DOHH2 (cell line): ENCODE data around the gene IRS1.

Experiments used
- H3F3A ChIP-seq: fragments of 200-600 bp; sonication (generic), shearing (Covaris generic); 2 replicates; pipeline ENCODE4 v1.6.0; 2016; ENCODE audit warnings: antibody characterized with exemption, mild to moderate bottlenecking; ENCODE audit not compliant: control insufficient read depth, insufficient read depth
- H3K27ac ChIP-seq: fragments of 200-600 bp; sonication (generic); 2 replicates; pipeline ENCODE4 v1.5.1; 2014; ENCODE audit warnings: low read depth, mild to moderate bottlenecking, low read length, moderate library complexity
- H3K27me3 ChIP-seq: fragments of 200-600 bp; sonication (generic); 2 replicates; pipeline ENCODE4 v1.6.1; 2014; ENCODE audit warnings: mild to moderate bottlenecking, low read length, mixed read lengths; ENCODE audit not compliant: control insufficient read depth
- H3K36me3 ChIP-seq: fragments of 200-600 bp; sonication (generic); 2 replicates; pipeline ENCODE4 v1.6.1; 2014; ENCODE audit warnings: mild to moderate bottlenecking, low read length, moderate library complexity, mixed read lengths; ENCODE audit not compliant: control insufficient read depth
- H3K4me1 ChIP-seq: fragments of 200-600 bp; sonication (generic); 2 replicates; pipeline ENCODE4 v1.6.1; 2014; ENCODE audit warnings: mild to moderate bottlenecking, low read length, mixed read lengths; ENCODE audit not compliant: control insufficient read depth
- H3K4me2 ChIP-seq: fragments of 200-600 bp; sonication (generic); 2 replicates; pipeline ENCODE4 v1.6.0; 2014; ENCODE audit warnings: mild to moderate bottlenecking, low read length, moderate library complexity
- H3K4me3 ChIP-seq: fragments of 200-600 bp; sonication (generic); 2 replicates; pipeline ENCODE4 v1.5.1; 2014; ENCODE audit warnings: mild to moderate bottlenecking, low read length, mixed read lengths
- H3K79me2 ChIP-seq: fragments of 200-600 bp; sonication (generic); 2 replicates; pipeline ENCODE4 v1.6.1; 2014; ENCODE audit warnings: mild to moderate bottlenecking, low read length, mixed read lengths; ENCODE audit not compliant: control insufficient read depth
- H3K9me2 ChIP-seq: fragments of 200-600 bp; sonication (generic); replicated peaks from 2 replicates; pipeline ENCODE4 v1.6.1; 2014; ENCODE audit warnings: mild to moderate bottlenecking, low read length, mixed read lengths; ENCODE audit not compliant: control insufficient read depth
- H3K9me3 ChIP-seq: fragments of 200-600 bp; sonication (generic); 2 replicates; pipeline ENCODE4 v1.6.1; 2014; ENCODE audit warnings: antibody characterized with exemption, low read length, mixed read lengths; ENCODE audit not compliant: control insufficient read depth, insufficient read depth
- H4K20me1 ChIP-seq: fragments of 200-600 bp; sonication (generic); 2 replicates; pipeline ENCODE4 v1.6.0; 2014; ENCODE audit warnings: low read depth, mild to moderate bottlenecking, antibody characterized with exemption, low read length, moderate library complexity; ENCODE audit not compliant: control insufficient read depth, insufficient read depth
- EZH2phosphoT487 ChIP-seq: fragments of 200-600 bp; sonication (generic); IDR thresholded peaks from 2 replicates; pipeline ENCODE4 v1.6.1; 2017; ENCODE audit warnings: borderline replicate concordance, mild to moderate bottlenecking, antibody characterized with exemption, low read length, moderate library complexity, mixed read lengths
- TF ChIP-seq, protein P1 (sequence below): fragments of 200-600 bp; sonication (generic); IDR thresholded peaks from one replicate; pipeline ENCODE4 v1.5.1; 2014; ENCODE audit warnings: antibody characterized with exemption, mild to moderate bottlenecking, low read depth, low read length; ENCODE audit not compliant: poor library complexity, severe bottlenecking

The IRS1 gene

DNA sequence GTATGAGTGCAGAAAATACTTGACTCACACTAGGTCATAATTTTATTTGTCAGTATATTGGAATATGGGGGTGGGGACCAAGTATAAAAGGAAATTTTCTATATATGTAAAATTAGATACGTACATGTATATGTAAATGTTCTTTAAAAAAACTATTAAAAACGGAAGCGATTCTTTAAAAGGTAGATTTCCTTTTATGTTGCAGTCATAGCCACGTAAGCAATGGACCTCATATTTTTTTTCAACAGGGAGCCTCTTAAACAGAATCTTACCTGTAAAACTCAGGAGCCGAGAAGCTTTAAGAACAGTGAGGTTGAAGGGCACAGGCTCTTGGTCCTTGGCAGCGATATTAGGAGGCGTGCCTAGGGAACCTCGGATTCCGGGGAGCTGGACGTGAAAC is 39.5 kb upstream of the IRS1 start:
- peak overlapping the region; percentile 82 for H3K4me2 ChIP-seq
- H4K20me1 ChIP-seq, result no peaks in the 10 kb centered on the region
- no peaks in the 10 kb centered on the region for H3K27me3 ChIP-seq
- peaks cover 22% of the 10 kb centered on the region for H3K9me3 ChIP-seq
- peaks cover 74% of the 10 kb centered on the region for H3K79me2 ChIP-seq
- H3K4me3 ChIP-seq, result peak overlapping the region; percentile 80
- peaks cover 58% of the 10 kb centered on the region for H3K36me3 ChIP-seq
- H3F3A ChIP-seq, result peaks cover 15% of the 10 kb centered on the region
- H3K4me1 ChIP-seq, result peaks cover 76% of the 10 kb centered on the region
- no peaks in the 10 kb centered on the region for H3K9me2 ChIP-seq
- TF ChIP-seq EZH2phosphoT487, result no peak
- TF ChIP-seq, protein P1, sequence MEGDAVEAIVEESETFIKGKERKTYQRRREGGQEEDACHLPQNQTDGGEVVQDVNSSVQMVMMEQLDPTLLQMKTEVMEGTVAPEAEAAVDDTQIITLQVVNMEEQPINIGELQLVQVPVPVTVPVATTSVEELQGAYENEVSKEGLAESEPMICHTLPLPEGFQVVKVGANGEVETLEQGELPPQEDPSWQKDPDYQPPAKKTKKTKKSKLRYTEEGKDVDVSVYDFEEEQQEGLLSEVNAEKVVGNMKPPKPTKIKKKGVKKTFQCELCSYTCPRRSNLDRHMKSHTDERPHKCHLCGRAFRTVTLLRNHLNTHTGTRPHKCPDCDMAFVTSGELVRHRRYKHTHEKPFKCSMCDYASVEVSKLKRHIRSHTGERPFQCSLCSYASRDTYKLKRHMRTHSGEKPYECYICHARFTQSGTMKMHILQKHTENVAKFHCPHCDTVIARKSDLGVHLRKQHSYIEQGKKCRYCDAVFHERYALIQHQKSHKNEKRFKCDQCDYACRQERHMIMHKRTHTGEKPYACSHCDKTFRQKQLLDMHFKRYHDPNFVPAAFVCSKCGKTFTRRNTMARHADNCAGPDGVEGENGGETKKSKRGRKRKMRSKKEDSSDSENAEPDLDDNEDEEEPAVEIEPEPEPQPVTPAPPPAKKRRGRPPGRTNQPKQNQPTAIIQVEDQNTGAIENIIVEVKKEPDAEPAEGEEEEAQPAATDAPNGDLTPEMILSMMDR, result no peak
- H3K27ac ChIP-seq, result peak overlapping the region; percentile 90

DNA sequence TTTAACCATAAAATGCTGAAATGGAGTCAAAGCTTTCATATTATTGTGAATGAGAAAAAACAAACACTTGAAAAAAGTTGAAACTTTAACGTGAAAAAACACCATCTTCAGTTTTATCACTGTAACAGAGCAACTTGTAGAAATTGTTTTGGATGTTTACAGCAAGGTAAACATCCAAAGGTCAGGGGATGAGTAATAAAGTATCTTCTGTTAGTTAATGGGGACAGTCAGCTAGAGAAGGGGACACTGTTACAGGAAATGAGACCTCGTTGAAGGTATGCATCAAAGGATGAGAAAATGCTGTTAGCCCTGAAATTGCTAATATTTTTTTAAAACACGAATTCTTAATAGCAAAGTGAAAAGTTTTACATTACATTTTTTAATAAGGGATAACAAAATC is 39.1 kb upstream of the IRS1 start:
- Histone ChIP-seq H3K9me3 (peaks cover 22% of the 10 kb centered on the region), H3K9me2 (no peaks in the 10 kb centered on the region), H3K36me3 (peaks cover 53% of the 10 kb centered on the region), H3K79me2 (peaks cover 70% of the 10 kb centered on the region), H3F3A (peaks cover 17% of the 10 kb centered on the region), H3K27me3 (no peaks in the 10 kb centered on the region), H3K4me2 (peak overlapping the region; percentile 82), H3K4me3 (peak overlapping the region; percentile 80), H4K20me1 (no peaks in the 10 kb centered on the region), H3K4me1 (peaks cover 71% of the 10 kb centered on the region), H3K27ac (peak overlapping the region; percentile 90)
- TF ChIP-seq, protein P1, result no peak
- no peak for TF ChIP-seq EZH2phosphoT487

DNA sequence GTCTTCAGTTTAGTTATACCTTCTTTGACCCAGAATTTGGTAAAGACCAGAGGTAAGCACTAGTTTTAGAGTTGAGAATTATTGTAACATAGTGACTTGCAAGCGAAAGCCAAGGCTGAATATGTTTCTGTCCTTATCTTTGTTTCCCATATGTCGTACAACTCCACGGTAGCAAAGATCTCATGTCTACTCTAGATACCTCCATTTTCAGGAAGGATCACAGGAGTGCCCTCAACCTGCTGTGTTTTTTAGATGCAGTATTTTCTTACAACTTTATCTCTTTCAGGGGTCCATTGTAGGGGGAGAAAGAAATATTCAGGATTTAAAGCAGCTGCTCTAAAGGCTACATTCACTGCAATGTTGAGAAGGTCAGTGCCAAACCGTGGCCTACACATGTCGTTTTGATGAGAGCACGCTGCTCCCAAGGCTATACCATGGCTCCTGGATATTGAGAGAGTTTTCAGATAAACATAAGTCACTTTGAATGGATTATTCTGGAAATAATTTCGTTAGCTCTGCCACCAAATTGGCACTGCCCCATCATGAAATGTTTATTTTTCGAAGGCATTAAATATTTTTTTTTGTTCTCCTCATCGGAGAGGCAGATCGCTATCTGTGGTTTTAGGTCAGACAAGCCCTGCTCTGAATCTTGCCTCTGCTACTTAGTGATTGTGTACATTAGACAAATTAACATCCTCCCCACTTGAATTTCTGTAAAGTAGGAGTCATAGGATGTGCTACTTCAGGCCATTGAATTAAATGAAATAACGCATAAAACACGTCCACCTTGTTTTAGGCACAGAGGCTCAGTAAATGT is 38.4 kb upstream of the IRS1 start:
- H3K9me2 ChIP-seq, result no peaks in the 10 kb centered on the region
- peaks cover 64% of the 10 kb centered on the region for H3K79me2 ChIP-seq
- peaks cover 64% of the 10 kb centered on the region for H3K4me1 ChIP-seq
- H3K36me3 ChIP-seq, result peaks cover 52% of the 10 kb centered on the region
- peaks cover 17% of the 10 kb centered on the region for H3F3A ChIP-seq
- H3K27me3 ChIP-seq, result no peaks in the 10 kb centered on the region
- TF ChIP-seq, protein P1, result no peak
- TF ChIP-seq EZH2phosphoT487, result no peak
- peaks cover 22% of the 10 kb centered on the region for H3K9me3 ChIP-seq
- no peaks in the 10 kb centered on the region for H4K20me1 ChIP-seq
- H3K4me3 ChIP-seq, result peak overlapping the region; percentile 80
- H3K27ac ChIP-seq, result peak overlapping the region; percentile 90
- H3K4me2 ChIP-seq, result peak overlapping the region; percentile 82
